Measurements from ENCODE around the gene RAB31. TPM values are rescaled to one million over a fixed set of nuclear protein-coding genes. Genes with fewer than 3 reads are reported as not detected.

The RAB31 gene
- 18.9 and 47.7 TPM in 2 replicates for total RNA-seq

DNA sequence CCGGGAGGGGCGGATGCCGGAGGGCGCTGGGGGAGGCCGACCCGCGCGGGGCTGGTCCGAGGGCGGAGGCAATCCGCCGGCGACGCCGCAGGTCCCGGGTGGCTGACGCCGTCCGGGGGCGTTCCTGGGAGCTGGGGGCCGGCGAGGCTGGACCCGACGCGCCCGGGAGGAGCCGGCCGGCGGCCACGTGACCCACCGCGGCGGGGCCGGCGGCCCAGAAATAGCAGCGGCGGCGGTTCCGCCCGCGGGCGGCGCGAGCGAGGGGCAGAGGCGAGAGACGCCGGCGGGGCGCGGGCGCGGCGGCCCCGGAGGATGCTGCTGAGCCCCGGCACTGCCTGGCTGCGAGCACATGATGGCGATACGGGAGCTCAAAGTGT, at the start of gene RAB31:
Gene RAB31, plus strand, starts transcription at position 245 of the 377 bp plus-strand sequence. Its CDS starts 105 bp downstream, at position 350.

DNA sequence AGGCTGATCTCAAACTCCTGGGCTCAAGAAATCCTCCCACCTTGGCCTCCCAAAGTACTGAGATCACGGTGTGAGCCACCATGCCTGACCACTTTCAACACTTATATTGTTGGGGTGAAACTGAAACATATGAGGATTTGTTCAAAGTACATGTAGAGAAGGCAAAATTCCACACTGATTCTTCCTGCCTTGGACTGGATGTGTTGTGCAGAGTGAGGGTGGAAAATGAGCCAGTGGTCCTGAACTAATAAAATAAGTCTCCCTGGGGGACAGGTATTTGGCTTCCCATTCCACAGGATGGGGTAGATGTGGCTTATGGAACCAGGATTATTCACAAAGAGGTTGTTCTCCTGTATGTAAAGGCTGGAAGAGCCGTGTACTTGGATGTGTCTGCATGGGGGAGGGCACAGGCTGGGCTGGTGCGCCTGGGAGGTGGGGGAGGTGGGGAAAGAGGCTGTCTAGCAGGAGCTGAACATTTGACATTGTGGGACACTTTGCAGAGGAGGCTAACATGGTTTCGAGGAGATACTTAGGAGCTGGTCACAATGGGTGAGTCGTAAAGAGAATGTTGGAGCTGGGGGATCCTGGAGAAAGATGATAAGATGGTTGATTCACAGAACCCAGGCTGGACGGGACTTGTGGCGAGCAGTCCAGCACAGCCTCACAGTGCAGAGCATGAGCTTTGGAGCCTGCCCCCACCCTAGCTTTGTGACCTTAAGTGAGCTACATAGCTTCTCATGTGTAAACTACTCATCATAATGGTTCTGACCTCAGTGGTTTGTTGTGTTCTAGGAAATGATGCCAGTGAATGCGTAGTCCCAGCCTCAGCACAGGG, 177.3 kb downstream of the RAB31 start, which contains the start of gene TXNDC2:
Gene TXNDC2, plus strand, starts transcription at position 804 of the 835 bp plus-strand sequence. CDS start 708 bp downstream, outside the sequence.

Other genes with a start within 250 kb of the RAB31 start
- 58.0 and 58.1 TPM in 2 replicates for gene RALBP1, start 232.8 kb upstream of the RAB31 start, total RNA-seq
- gene PPP4R1, start 93.7 kb upstream of the RAB31 start, total RNA-seq, result 53.9 and 55.1 TPM in 2 replicates
- gene TXNDC2, start 177.7 kb downstream of the RAB31 start, total RNA-seq, result 0.64 TPM in 1 of 2 replicates, not detected in the other
- gene VAPA, start 205.7 kb downstream of the RAB31 start, total RNA-seq, result 171 and 242 TPM in 2 replicates

Measured in epithelial cell of alveolus of lung (primary cell).